ENCODE data around the gene GSKIP. TPM values are rescaled to one million over a fixed set of nuclear protein-coding genes. Genes with fewer than 3 reads are reported as not detected.
A peak's percentile ranks its signal among the peaks of the same experiment; 100 is the strongest.

The GSKIP gene
- total RNA-seq, 1 donor from 2014 or later, result 17.5 TPM

DNA sequence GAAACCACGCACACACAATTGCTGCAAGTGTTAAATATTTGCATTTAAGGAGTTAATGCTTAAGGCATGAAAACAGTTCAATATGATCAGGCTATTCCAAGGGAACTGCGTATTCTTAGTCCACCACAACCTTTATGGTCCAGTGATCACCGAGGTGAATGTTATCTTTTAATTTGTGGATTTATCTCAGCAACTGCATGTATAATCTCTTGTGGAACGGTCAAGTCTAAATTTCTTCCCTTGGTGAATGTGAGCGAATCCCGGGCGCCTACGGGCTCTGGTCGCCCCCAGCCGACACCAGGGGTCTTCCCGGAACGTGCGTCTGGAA is 27.6 kb downstream of the GSKIP start:
- H3K9me3 ChIP-seq, result no peaks in the 10 kb centered on the region
- intact Hi-C loops (cut with DNase I), result loop anchor here (1.0 to 10.0 kb wide), 3 partner anchors 28 to 356 kb away; partner anchors contain the start of genes ATG2B, C14orf132, GSKIP and PAPOLA
- DNase-seq (ENCODE audit: low spot score in 2 of 2), result no peak
- no peaks in the 10 kb centered on the region for H3K27me3 ChIP-seq
- H3K27ac ChIP-seq, result peak overlapping the region in 1 of 2 donors; percentile 49
- no peaks in the 10 kb centered on the region for H3K36me3 ChIP-seq
- peaks cover 3 to 6% of the 10 kb centered on the region in 2 donors for H3K4me1 ChIP-seq
- H3K4me3 ChIP-seq, result peak overlapping the region; percentile 41 to 77
- TF ChIP-seq CTCF (IDR thresholded peaks at IDR 0.05), result no peak

- Histone ChIP-seq H3K9me3 (no peaks in the 10 kb centered on the region), H3K4me1 (peaks cover 3 to 6% of the 10 kb centered on the region in 2 donors), H3K27ac (peak overlapping the region; percentile 49 to 62), H3K4me3 (peak overlapping the region; percentile 41 to 77), H3K36me3 (no peaks in the 10 kb centered on the region), H3K27me3 (no peaks in the 10 kb centered on the region)
- DNase-seq (ENCODE audit: low spot score in 2 of 2), result peak; percentile 82 to 98
- TF ChIP-seq CTCF (IDR thresholded peaks at IDR 0.05), result no peak
- intact Hi-C loops (cut with DNase I), result loop anchor here (1.0 to 10.0 kb wide), 3 partner anchors 28 to 357 kb away; partner anchors contain the start of genes ATG2B, C14orf132, GSKIP and PAPOLA
These were observed 28.2 kb downstream of the GSKIP start for GRCh38 chr14:96391293-96392118.

DNA sequence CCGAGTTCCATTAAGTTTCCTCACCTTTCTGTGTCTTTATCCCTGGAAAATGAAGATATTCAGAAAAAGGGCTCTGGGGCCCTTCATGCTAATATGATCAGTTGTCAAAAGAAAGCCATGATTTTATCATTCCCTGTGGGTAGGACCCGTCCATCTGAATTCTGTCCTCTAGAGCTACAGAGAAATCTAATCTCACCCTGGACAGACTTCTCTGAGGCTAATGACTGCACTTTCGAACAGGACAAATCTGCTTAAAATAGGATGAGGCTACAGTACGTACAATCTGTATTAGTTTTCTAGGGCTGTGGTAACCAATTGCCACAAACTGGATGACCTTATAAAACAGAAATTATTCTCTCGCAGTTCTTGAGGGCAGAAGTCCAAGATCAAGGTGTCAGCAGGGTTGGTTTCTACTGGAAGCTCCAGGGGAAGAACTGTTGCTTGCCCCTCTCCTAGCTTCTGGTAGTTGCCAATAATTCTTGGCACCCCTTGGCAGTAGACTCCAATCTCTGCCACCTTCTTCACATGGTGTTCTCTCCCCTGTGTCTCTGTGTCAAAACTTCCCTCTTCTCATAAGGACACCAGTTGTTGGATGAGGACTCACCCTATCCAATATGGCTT is 29.9 kb downstream of the GSKIP start:
- no peaks in the 10 kb centered on the region for H3K27me3 ChIP-seq
- peaks cover 3 to 6% of the 10 kb centered on the region in 2 donors for H3K4me1 ChIP-seq
- DNase-seq (ENCODE audit: low spot score in 2 of 2), result no peak
- no peak for TF ChIP-seq CTCF (IDR thresholded peaks at IDR 0.05)
- intact Hi-C loops (cut with DNase I), result loop anchor here (10.0 kb wide), 1 partner anchor 358 kb away; the partner anchor contains the start of gene C14orf132
- no peaks in the 10 kb centered on the region for H3K36me3 ChIP-seq
- H3K9me3 ChIP-seq, result no peaks in the 10 kb centered on the region
- H3K27ac ChIP-seq, result no peak overlapping the region
- H3K4me3 ChIP-seq, result peak overlapping the region in 1 of 2 donors; percentile 41

- Histone ChIP-seq H3K27ac (no peak overlapping the region), H3K4me1 (peaks cover 3 to 6% of the 10 kb centered on the region in 2 donors), H3K36me3 (no peaks in the 10 kb centered on the region), H3K9me3 (no peaks in the 10 kb centered on the region), H3K27me3 (no peaks in the 10 kb centered on the region), H3K4me3 (no peak overlapping the region)
- no peak for DNase-seq (ENCODE audit: low spot score in 2 of 2)
- TF ChIP-seq CTCF (IDR thresholded peaks at IDR 0.05), result no peak
- intact Hi-C loops (cut with DNase I), result loop anchor here (10.0 kb wide), 1 partner anchor 359 kb away; the partner anchor contains the start of gene C14orf132
These were observed 30.9 kb downstream of the GSKIP start for GRCh38 chr14:96394047-96394815.

- Histone ChIP-seq H3K36me3 (no peaks in the 10 kb centered on the region), H3K9me3 (no peaks in the 10 kb centered on the region), H3K4me3 (no peak overlapping the region), H3K4me1 (no peaks in the 10 kb centered on the region), H3K27me3 (no peaks in the 10 kb centered on the region), H3K27ac (no peak overlapping the region)
- no peak for DNase-seq (ENCODE audit: low spot score in 2 of 2)
- TF ChIP-seq CTCF (IDR thresholded peaks at IDR 0.05), result no peak
- intact Hi-C loops (cut with DNase I), result loop anchor here (10.0 kb wide), 1 partner anchor 364 kb away; the partner anchor contains the start of gene C14orf132
These were observed 35.1 kb downstream of the GSKIP start for GRCh38 chr14:96398432-96398831.
